GM18498 (cell line): ENCODE measurements around the gene SH3D19.
"Not testable (repeated sequence)": the region's sequence is repeated elsewhere in the genome, so short reads cannot be mapped to it uniquely, and the experiment has no call there.

Experiments
- ATAC-seq: cut with Tn5 transposase; IDR thresholded peaks from one replicate; pipeline ENCODE4 v1.9.1; 2021; ENCODE audit warnings: mild to moderate bottlenecking, moderate library complexity; ENCODE audit not compliant: unreplicated experiment

The SH3D19 gene

DNA sequence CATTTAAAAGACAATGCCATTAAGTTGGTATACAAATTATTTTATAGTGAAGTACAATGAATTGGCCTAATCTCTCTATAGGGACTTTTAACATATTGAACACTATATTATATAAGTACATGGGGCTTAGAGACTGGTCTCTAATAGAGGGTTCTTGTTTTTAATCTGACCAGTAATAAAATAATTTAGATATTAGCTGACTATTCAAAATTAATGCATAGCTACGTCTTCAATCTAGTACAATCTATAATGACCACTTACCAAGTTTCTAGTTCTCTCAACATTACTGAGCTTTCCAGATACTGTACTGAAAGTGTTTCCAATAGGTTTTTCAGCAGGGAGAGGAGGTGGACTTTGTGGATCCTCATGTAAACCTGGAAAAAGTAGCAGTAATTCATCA, 166.4 kb downstream of the SH3D19 start:
- no peak for ATAC-seq

DNA sequence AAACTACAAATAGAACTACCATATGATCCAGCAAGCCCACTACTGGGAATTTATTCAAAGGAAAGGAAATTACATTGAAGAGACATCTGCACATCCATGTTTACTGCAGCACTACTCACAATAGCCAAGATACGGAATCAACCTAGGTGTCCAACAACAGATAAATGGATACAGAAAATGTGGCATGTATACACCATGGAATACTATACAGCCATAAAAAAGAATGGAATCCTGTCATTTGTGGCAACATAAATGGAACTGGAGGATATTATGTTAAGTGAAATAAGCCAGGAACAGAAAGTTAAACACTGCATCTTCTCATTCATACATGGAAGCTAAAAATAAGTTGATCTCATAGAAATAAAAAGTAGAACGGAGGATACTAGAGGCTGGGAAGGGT, 167.9 kb downstream of the SH3D19 start:
- ATAC-seq: no peak

DNA sequence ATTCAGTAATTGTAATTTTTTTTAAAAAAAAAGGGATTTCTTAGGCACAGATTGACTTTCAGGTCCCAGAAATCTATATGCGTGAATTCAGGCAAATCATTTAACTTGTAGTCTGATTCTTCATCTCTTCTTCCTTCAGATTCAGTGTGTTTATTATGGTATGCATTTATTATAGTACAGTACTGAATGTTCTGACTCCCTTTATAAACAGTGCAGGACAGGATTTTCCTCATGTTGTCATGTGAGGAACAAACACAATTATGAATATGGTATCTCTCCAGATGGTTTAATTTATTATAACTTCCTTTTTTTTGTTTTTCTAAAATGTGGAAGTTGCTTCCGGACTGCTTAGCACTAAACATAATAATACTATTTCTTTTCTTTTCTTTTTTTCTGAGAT, 171.8 kb downstream of the SH3D19 start:
- no peak for ATAC-seq

DNA sequence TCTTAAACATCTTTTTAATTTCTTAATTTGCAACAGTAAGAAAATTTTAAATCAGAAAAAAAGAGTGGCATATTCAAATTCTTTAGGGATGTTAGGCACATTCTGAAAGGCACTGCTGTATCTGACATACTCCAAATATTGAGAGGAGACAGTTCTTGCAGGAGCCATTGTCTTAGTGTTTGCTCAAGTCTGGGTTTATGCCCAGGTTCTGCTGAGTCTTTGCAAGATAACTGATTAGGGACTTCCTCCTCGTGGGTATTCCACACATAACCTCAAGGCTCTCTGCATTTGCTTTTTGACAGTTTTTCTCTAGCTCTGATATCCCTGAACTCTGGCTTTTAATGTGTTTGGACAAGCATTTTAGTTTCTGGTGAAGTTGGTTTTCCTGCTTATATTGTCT, 173.4 kb downstream of the SH3D19 start:
- no peak for ATAC-seq

DNA sequence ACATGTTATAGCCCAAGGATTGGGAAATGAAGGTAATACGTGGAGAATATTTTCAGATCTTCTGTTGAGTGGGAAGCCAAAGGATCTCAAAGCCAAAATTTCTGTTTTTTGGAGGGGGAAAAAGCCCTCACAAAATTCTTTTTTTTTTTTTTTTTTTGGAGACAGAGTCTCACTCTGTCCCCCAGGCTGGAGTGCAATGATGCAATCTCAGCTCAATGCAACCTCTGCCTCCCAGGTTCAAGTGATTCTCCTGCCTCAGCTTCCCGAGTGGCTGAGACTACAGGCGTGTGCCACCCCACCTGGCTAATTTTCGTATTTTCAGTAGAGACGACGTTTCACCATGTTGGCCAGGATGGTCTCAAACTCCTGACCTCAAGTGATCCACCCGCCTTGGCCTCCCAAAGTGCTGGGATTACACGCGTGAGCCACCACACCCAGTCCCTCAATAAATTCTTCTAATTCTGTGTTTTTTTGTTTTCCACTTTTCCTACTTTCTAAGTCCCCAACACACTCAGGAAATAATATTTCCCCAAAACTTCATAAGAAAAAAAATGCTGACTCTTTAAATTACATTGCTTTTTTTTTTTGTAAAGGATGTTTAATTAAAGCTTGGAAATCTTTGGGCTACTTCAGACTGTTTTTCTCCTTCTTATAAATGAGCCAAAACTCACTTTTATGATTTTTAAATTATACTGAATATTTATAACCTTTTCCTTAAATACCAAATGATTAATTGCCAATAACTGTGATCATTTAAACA, 174.4 kb downstream of the SH3D19 start:
- no peak for ATAC-seq

DNA sequence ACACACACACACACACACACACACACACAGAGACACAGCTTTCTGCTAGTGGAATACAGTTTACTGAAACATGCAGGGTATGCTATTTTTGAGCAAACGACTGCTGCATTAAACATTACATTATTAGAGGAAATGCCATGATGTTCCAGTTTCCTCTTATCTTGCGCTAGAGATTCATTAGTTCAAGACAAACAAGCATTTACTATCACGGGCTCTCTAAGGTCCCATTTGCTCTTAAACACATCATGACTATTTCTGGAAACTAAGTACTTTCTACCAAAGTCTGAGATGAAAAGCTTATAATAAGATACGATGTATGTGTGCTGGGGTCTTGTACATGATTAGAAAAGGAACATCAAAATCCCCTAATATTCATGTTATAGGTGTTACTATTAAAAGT, 177.1 kb downstream of the SH3D19 start:
- no peak for ATAC-seq

DNA sequence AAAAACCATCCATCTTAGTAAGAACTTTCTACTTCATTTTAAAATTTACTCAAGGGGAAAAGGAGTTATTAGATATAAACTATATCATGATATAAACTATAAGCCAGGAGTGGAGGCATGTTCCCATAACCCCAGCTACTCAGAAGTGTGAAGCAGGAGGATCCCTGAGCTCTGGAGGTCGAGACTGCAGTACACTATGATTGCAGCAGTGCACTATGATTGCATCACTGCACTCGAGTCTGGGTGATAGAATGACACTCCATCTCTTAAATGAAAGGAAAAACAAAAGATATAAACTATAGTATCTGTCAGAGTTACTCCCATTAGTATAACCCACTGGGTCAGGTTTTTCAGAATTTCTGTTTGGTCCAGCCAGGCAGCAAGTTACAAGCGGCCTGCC, 178.4 kb downstream of the SH3D19 start:
- ATAC-seq: no peak

DNA sequence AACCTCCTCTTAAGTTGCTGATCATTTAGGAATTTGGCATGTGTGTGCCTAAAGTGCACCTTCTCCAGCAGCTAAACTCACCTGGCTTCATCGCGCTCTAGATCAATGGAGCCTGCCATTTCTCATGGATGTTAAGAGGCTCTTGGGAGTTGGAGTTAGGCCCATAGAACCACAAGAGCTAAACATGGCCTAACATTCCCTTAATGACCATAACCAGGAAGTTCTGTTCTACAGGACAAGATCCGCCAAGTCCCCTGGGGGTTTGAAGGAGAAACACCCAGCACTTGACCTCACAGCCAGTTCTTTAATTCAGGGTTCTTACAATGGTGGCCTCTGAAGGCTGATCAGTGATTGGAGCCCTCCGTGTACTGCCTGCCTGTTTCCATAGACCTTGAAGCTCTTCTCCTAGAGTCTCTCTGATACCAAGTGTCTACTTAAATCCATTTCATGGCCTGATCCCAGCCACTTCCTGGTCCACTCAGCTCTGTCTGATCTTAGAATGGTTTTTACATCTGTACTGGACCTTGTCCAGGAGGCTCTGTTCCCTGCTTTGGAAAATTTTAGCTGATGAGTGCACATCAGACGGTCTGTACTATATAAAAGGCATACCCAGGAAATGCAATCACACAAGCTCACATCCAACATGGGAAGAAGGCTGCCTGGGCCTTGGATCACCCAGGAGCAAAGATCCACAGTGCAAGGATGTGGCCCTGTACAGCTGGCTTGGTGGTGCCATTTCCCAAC, 180.9 kb downstream of the SH3D19 start:
- no peak for ATAC-seq

DNA sequence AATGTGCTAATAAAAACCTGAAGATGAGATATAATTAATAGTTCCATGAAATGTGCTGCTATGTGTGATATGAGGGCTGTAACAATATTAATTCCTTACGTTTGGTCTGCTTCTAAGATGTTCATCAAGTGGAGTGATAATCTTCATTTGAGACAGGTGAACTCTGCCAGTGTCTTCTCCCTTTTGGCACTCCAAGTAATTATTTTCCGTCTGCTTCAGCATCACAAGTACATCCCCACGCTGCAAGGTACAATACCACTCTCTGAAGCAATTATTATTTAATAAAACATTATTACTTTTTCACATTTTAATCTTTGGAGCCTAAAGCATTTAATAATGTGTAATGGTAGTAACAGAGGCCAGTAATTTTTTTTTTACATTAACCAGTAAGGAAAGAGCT, 181.6 kb downstream of the SH3D19 start:
- no peak for ATAC-seq

DNA sequence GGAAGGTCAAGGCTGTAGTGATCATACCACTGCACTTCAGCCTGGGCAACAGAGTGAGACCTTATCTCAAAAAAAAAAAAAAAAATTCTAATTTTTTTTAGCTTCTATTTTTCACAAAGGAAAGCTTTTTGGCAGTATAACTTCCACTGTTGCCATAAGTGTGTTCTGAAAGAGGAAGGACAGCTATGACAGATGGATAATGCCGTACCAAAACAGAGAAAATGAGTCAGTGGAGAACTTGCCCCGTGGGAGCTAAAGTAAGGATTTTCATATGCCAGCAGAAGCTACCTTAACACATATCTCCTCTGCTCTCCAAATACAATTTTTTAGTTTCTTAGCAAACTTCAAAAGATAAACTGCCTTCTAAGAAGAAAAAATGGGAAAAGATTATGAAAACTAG, 182.2 kb downstream of the SH3D19 start:
- no peak for ATAC-seq

DNA sequence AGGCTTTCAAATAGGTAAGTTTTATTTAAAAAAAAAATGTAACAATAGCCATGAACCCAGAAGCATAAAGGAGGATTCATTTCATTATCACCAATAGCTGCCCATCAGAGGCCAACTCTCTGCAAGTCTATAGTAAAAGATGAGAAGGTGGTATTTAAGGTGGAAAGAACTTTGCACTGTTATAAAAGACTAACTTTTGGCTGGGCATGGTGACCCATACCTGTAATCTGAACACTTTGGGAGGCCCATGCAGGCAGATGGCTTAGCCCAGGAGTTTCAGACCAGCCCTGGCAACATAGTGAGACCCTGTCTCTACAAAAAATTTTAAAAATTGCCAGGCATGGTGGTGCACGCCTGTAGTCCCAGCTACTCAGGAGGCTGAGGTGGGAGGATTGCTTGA, 182.6 kb downstream of the SH3D19 start:
- no peak for ATAC-seq

DNA sequence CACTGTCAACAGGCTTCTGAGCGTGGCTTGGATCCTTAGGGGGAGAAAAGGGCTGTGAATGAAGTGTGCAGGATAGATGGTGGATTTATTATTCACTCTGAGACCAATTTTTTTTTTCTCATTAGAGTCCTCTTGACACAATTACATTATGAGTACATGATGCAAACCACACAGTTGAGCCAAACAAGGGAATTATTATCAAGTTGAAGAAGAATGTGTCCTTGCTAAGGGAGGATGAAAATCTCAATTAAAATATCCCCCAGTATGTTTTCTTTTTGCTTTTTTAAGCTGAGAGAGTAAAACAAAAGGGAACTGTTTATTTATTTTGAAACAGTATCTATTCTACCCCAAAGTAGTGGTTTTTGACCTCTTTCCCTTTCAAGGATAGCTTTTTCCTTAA, 185.6 kb downstream of the SH3D19 start:
- no peak for ATAC-seq

DNA sequence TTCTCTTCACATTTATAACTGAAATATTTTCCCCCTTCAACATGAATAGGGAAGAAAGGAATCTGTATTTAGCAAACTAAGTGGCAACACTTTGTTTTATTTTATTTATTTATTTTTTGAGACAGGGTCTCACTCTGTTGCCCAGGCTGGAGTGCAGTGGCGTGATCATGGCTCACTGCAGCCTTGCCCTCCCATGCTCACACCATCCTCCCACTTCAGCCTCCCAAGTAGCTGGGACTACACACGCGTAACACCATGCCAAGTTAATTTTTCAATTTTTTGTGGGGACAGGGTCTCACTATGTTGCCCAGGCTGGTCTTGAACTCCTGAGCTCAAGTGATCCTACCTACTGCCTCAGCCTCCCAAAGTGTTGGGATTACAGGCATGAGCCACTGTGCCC, 189.4 kb downstream of the SH3D19 start:
- ATAC-seq: not testable (repeated sequence)

DNA sequence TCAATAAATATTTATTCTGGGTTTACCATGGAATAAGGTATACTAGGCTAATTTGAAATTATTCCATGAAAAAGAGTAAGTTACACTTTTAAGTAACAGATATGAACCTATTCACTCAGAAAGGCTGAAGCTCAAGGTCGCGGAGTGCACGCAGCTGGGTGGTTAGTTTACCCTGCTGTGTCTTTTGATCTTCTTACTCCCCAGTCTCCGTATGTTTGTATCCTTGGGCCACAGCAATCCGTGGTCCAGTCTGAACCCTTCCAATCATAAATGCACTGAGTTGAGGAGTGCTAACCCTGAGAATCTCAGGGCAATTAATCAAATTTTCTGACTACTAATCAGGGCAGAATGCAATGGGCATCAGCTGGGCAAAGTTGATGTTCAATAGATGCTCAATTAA, 192.1 kb downstream of the SH3D19 start:
- ATAC-seq: no peak

DNA sequence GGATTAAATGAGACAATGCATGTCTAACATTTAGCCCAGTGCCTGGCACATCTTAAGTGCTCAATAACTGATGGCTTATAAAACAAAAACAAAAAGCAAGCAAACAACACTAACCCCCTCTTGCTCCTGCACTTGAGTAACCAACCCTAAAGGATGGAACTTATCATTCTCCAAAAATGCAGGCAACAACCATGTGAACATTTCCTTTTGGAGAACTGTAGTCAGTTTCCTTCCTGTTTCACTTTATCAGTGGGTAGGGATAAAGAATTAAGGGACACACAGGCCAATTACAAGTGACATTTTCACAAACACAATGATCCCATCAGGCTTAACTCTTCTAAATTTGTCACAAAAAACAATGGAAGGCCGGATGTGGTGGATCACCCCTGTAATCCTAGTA, 195.6 kb downstream of the SH3D19 start:
- no peak for ATAC-seq

DNA sequence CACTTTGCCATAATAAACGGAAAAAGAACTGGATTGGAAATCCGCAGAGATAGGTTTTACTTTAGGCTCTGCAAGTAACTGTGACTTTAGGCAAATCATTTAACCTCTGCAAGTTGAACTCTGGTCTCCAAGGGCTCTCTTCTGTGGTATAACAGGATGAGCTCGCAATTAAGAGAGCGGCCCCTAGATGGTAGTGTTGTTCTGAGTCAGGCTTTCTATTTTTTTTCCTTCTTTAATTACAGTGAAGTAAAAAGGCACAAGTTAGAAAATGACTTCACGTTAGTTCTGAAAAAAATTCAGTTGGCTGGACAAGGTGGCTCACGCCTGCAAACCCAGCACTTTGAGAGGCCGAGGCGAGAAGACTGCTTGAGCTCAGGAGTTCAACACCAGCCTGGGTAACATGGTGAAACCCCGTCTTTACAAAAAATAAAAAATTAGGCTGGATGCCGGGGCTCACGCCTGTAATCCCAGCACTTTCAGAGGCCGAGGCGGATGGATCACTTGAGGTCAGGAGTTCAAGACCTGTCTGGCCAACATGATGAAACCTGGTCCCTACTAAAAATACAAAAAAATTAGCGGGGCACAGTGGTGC, 207.9 kb downstream of the SH3D19 start:
- peak; percentile 92 for ATAC-seq

DNA sequence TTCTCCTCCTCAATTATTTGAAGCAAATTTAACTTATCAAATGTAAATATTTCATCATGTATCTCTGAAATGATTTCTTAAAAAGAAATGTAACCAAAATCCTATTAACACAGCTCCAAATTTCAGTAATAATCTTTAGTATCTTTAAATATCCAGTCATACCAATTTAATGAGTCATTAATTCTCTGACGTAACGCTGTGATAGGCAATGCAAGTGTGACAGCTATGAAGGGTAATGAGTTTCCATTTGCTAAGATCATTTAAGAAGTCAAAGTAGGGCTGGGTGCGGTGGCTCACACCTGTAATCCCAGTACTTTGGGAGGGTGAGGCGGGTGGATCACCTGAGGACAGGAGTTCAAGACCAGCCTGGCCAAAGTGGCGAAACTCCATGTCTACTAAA, 210.4 kb downstream of the SH3D19 start:
- ATAC-seq: no peak

DNA sequence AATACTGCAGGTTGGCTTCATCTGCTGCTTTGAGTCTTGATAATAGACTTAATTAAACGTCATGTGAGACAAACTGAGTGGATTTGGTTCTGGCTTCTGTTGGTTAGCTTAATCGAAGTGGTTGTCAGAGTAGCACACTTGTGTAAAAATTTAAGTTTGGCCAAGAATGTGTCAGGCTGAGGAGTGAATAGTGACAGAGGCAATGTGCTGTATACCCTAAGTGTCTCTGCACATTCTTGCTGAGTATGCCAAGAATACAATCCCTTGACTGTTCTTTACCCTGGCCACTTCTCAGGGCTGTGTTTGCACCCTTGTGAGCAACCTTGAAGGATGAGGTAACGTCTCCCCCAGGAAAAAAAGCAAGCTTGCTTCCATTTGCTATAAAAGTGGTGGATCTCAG, 211.1 kb downstream of the SH3D19 start:
- no peak for ATAC-seq

DNA sequence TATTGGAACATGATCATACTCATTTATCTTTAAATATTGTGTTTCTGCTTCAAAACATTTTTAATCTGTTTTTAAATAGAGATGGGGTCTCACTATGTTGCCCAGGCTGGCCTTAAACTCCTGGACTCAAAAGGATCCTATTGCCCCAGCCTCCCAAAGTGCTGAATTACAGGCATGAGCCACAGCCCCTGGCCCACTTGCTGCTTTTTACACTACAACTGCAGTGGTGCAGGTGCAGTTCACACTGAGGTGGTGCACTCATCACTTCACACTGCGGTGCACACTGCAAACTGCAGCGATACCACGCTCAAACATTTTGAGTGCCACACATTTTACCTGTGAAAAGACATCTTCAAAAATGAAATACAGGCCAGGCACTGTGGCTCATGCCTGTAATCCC, 215.2 kb downstream of the SH3D19 start:
- no peak for ATAC-seq

DNA sequence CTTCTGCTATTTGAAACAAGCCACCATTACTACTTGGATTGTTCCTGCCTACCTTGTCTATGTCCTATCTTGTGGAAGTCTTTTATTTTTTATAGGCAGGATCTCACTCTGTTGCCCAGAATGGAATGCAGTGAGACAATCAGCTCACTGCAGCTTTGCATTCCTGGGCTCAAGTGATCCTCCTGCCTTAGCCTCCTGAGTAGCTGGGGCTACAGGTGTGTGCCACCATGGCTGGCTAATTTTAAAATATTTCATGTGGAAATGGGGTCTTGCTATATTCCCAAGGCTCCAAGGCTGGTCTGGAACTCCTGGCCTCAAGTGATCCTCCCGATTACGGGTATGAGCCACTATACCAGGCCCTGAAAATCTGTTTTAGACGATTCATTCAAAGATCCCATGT, 218.3 kb downstream of the SH3D19 start:
- ATAC-seq: no peak

DNA sequence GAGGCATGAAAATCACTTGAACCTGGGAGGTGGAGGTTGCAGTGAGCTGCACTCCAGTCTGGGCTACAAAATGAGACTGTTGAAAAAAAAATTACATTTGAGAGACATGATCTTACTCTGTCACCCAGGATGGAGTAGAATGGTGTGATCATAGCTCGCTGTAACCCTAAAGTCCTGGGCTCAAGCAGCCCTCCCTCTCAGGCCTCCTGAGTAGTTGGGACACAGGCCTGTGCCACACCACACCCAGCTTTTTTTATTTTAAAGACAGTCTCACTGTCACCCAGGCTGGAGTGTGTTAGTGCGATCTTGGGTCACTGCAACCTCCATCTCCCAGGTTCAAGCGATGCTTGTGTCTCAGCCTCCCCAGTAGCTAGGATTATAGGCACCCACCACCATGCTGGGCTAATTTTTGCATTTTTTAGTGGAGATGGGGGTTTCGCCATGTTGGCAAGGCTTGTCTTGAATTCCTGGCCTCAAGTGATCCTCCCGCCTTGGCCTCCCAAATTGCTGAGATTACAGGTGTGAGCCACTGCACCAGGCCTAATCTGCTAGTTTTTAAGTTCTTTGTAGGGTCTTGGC, 219.9 kb downstream of the SH3D19 start:
- ATAC-seq: no peak

DNA sequence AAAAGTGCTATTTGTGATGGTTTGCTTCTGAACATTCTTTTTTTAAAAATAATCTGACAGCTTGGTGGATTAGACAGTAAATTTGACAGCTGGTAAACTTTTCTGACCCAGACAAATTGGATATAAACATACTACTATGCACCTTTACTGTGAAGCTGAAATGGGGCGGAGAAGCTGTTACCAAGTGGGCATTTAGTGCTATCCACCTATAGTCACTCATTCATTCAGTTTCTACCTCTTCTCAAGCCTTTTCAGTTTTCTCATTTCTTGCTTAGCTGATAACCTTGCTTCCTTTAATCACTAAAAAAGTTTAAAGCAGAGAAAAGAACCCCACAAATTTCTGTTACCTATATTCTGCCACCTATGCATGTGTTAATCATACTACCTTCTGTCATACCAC, 220.8 kb downstream of the SH3D19 start:
- ATAC-seq: no peak
